ENCODE measurements around the gene SIGLEC8.
"Not testable (repeated sequence)": the region's sequence is repeated elsewhere in the genome, so short reads cannot be mapped to it uniquely, and the experiment has no call there.

Gene SIGLEC8

GRCh38 chr19:51503896-51504295 is 45.6 kb upstream of the SIGLEC8 start:
- no CpG with 5 or more reads among the region's 3 CpGs for WGBS, 2 donors (ENCODE audit: extremely low coverage in 2 of 2, insufficient read length in 2 of 2, insufficient replicate concordance in 1 of 2)
- no peak overlapping the region for H3K4me2 ChIP-seq (ENCODE audit: insufficient read depth, low read length, poor library complexity, severe bottlenecking)
- H3K9me3 ChIP-seq (replicated peaks in 1 of 2; ENCODE audit: control insufficient read depth in 2 of 2, insufficient read depth in 1 of 2, low read depth in 1 of 2, low read length in 2 of 2), result peaks cover 0 to 41% of the 10 kb centered on the region in 2 donors
- no peak overlapping the region for H2BK120ac ChIP-seq (ENCODE audit: low read depth, low read length)
- H3K4me1 ChIP-seq (ENCODE audit: control insufficient read depth in 2 of 2, insufficient read depth in 1 of 2, low read depth in 1 of 2, low read length in 2 of 2), result no peaks in the 10 kb centered on the region
- H3K79me1 ChIP-seq (ENCODE audit: low read depth, low read length), result no peaks in the 10 kb centered on the region
- H3K4ac ChIP-seq (ENCODE audit: low read length), result no peak overlapping the region
- H4K8ac ChIP-seq (ENCODE audit: low read depth, low read length), result no peak overlapping the region
- no peak overlapping the region for H3K27ac ChIP-seq (replicated peaks; ENCODE audit: low read length)
- DNase-seq (ENCODE audit: low spot score), result no peak
- H2BK15ac ChIP-seq (ENCODE audit: low read length), result no peak overlapping the region
- no peak overlapping the region for H4K91ac ChIP-seq (ENCODE audit: low read depth, low read length, poor library complexity)
- H3K9ac ChIP-seq (ENCODE audit: low read depth, low read length, poor library complexity), result no peak overlapping the region
- no peak overlapping the region for H3K4me3 ChIP-seq (ENCODE audit: low read length in 2 of 2)
- no peak overlapping the region for H3K14ac ChIP-seq (ENCODE audit: low read length)
- no peak overlapping the region for H2BK5ac ChIP-seq (ENCODE audit: low read length)
- H3K18ac ChIP-seq (ENCODE audit: low read length), result no peak overlapping the region
- H3K36me3 ChIP-seq (replicated peaks in 1 of 2; ENCODE audit: control insufficient read depth in 2 of 2, insufficient read depth in 2 of 2, low read length in 2 of 2), result no peaks in the 10 kb centered on the region
- H3K23ac ChIP-seq (ENCODE audit: low read depth, low read length, poor library complexity), result no peak overlapping the region
- no peak overlapping the region for H2BK12ac ChIP-seq (ENCODE audit: low read length)
- H3K27me3 ChIP-seq (ENCODE audit: control insufficient read depth in 3 of 3, insufficient read depth in 3 of 3, low read depth in 1 of 3, low read length in 3 of 3), result peaks cover 0 to 18% (median 1%) of the 10 kb centered on the region in 3 experiments
- no peak overlapping the region for H2AFZ ChIP-seq (ENCODE audit: low read length)
- no peak overlapping the region for H2AK5ac ChIP-seq (ENCODE audit: low read depth, low read length)

GRCh38 chr19:51503286-51503817 is 45.1 kb upstream of the SIGLEC8 start:
- H2AFZ ChIP-seq (ENCODE audit: low read length), result no peak overlapping the region
- no peak overlapping the region for H4K91ac ChIP-seq (ENCODE audit: low read depth, low read length, poor library complexity)
- H3K4me2 ChIP-seq (ENCODE audit: insufficient read depth, low read length, poor library complexity, severe bottlenecking), result no peak overlapping the region
- H3K27me3 ChIP-seq (ENCODE audit: control insufficient read depth in 3 of 3, insufficient read depth in 3 of 3, low read depth in 1 of 3, low read length in 3 of 3), result peaks cover 0 to 13% (median 1%) of the 10 kb centered on the region in 3 experiments
- H3K79me1 ChIP-seq (ENCODE audit: low read depth, low read length), result no peaks in the 10 kb centered on the region
- H3K9me3 ChIP-seq (replicated peaks in 1 of 2; ENCODE audit: control insufficient read depth in 2 of 2, insufficient read depth in 1 of 2, low read depth in 1 of 2, low read length in 2 of 2), result peaks cover 0 to 38% of the 10 kb centered on the region in 2 donors
- WGBS, 2 donors (ENCODE audit: extremely low coverage in 2 of 2, insufficient read length in 2 of 2, insufficient replicate concordance in 1 of 2), result no CpG with 5 or more reads among the region's 5 CpGs
- H2BK12ac ChIP-seq (ENCODE audit: low read length), result no peak overlapping the region
- no peak overlapping the region for H4K8ac ChIP-seq (ENCODE audit: low read depth, low read length)
- H3K4me3 ChIP-seq (ENCODE audit: low read length in 2 of 2), result no peak overlapping the region
- no peaks in the 10 kb centered on the region for H3K36me3 ChIP-seq (replicated peaks in 1 of 2; ENCODE audit: control insufficient read depth in 2 of 2, insufficient read depth in 2 of 2, low read length in 2 of 2)
- H2BK5ac ChIP-seq (ENCODE audit: low read length), result no peak overlapping the region
- H3K4me1 ChIP-seq (ENCODE audit: control insufficient read depth in 2 of 2, insufficient read depth in 1 of 2, low read depth in 1 of 2, low read length in 2 of 2), result no peaks in the 10 kb centered on the region
- H2BK120ac ChIP-seq (ENCODE audit: low read depth, low read length), result no peak overlapping the region
- H2BK15ac ChIP-seq (ENCODE audit: low read length), result no peak overlapping the region
- H2AK5ac ChIP-seq (ENCODE audit: low read depth, low read length), result no peak overlapping the region
- no peak overlapping the region for H3K27ac ChIP-seq (replicated peaks; ENCODE audit: low read length)
- H3K4ac ChIP-seq (ENCODE audit: low read length), result no peak overlapping the region
- no peak overlapping the region for H3K9ac ChIP-seq (ENCODE audit: low read depth, low read length, poor library complexity)
- no peak overlapping the region for H3K23ac ChIP-seq (ENCODE audit: low read depth, low read length, poor library complexity)
- no peak overlapping the region for H3K18ac ChIP-seq (ENCODE audit: low read length)
- no peak overlapping the region for H3K14ac ChIP-seq (ENCODE audit: low read length)
- no peak for DNase-seq (ENCODE audit: low spot score)

- H2BK120ac ChIP-seq (ENCODE audit: low read depth, low read length), result no peak within 1 kb of the TSS
- no CpG with 5 or more reads among the region's 12 CpGs for WGBS, 2 donors (ENCODE audit: extremely low coverage in 2 of 2, insufficient read length in 2 of 2, insufficient replicate concordance in 1 of 2)
- no peaks in the 10 kb centered on the region for H3K79me1 ChIP-seq (ENCODE audit: low read depth, low read length)
- H4K91ac ChIP-seq (ENCODE audit: low read depth, low read length, poor library complexity), result no peak within 1 kb of the TSS
- no peak within 1 kb of the TSS for H3K4me2 ChIP-seq (ENCODE audit: insufficient read depth, low read length, poor library complexity, severe bottlenecking)
- H2AK5ac ChIP-seq (ENCODE audit: low read depth, low read length), result no peak within 1 kb of the TSS
- H3K9me3 ChIP-seq (replicated peaks in 1 of 2; ENCODE audit: control insufficient read depth in 2 of 2, insufficient read depth in 1 of 2, low read depth in 1 of 2, low read length in 2 of 2), result peaks cover 0 to 44% of the 10 kb centered on the region in 2 donors
- no peaks in the 10 kb centered on the region for H3K4me1 ChIP-seq (ENCODE audit: control insufficient read depth in 2 of 2, insufficient read depth in 1 of 2, low read depth in 1 of 2, low read length in 2 of 2)
- no peak within 1 kb of the TSS for H3K4ac ChIP-seq (ENCODE audit: low read length)
- H3K36me3 ChIP-seq (replicated peaks in 1 of 2; ENCODE audit: control insufficient read depth in 2 of 2, insufficient read depth in 2 of 2, low read length in 2 of 2), result no peaks in the 10 kb centered on the region
- H3K4me3 ChIP-seq (ENCODE audit: low read length in 2 of 2), result no peak within 1 kb of the TSS
- H3K18ac ChIP-seq (ENCODE audit: low read length), result no peak within 1 kb of the TSS
- H3K27me3 ChIP-seq (ENCODE audit: control insufficient read depth in 3 of 3, insufficient read depth in 3 of 3, low read depth in 1 of 3, low read length in 3 of 3), result peaks cover 0 to 6% (median 1%) of the 10 kb centered on the region in 3 experiments
- no peak within 1 kb of the TSS for H3K14ac ChIP-seq (ENCODE audit: low read length)
- no peak within 1 kb of the TSS for H2BK5ac ChIP-seq (ENCODE audit: low read length)
- no peak within 1 kb of the TSS for H3K23ac ChIP-seq (ENCODE audit: low read depth, low read length, poor library complexity)
- no peak for DNase-seq (ENCODE audit: low spot score)
- H4K8ac ChIP-seq (ENCODE audit: low read depth, low read length), result no peak within 1 kb of the TSS
- no peak within 1 kb of the TSS for H3K27ac ChIP-seq (replicated peaks; ENCODE audit: low read length)
- H2BK15ac ChIP-seq (ENCODE audit: low read length), result no peak within 1 kb of the TSS
- H2BK12ac ChIP-seq (ENCODE audit: low read length), result no peak within 1 kb of the TSS
- no peak within 1 kb of the TSS for H2AFZ ChIP-seq (ENCODE audit: low read length)
- no peak within 1 kb of the TSS for H3K9ac ChIP-seq (ENCODE audit: low read depth, low read length, poor library complexity)
Measured at GRCh38 chr19:51501594-51502263, 43.5 kb upstream of the SIGLEC8 start, which contains the start of gene SIGLEC12. Gene SIGLEC12 (minus strand): TSS chr19:51501800. CDS start chr19:51501733, 67 bp downstream.

GRCh38 chr19:51500931-51501330 is 42.7 kb upstream of the SIGLEC8 start:
- not testable (repeated sequence) for H4K8ac ChIP-seq (ENCODE audit: low read depth, low read length); H2BK120ac ChIP-seq (ENCODE audit: low read depth, low read length); H3K14ac ChIP-seq (ENCODE audit: low read length); H3K27ac ChIP-seq (replicated peaks; ENCODE audit: low read length); H2AK5ac ChIP-seq (ENCODE audit: low read depth, low read length); H2BK5ac ChIP-seq (ENCODE audit: low read length); H3K4ac ChIP-seq (ENCODE audit: low read length); H3K4me3 ChIP-seq (ENCODE audit: low read length in 2 of 2); H3K36me3 ChIP-seq (replicated peaks in 1 of 2; ENCODE audit: control insufficient read depth in 2 of 2, insufficient read depth in 2 of 2, low read length in 2 of 2); H3K9ac ChIP-seq (ENCODE audit: low read depth, low read length, poor library complexity); H2BK15ac ChIP-seq (ENCODE audit: low read length); H2BK12ac ChIP-seq (ENCODE audit: low read length); H3K18ac ChIP-seq (ENCODE audit: low read length); H3K4me2 ChIP-seq (ENCODE audit: insufficient read depth, low read length, poor library complexity, severe bottlenecking); H3K79me1 ChIP-seq (ENCODE audit: low read depth, low read length); H4K91ac ChIP-seq (ENCODE audit: low read depth, low read length, poor library complexity); H2AFZ ChIP-seq (ENCODE audit: low read length); H3K27me3 ChIP-seq (ENCODE audit: control insufficient read depth in 3 of 3, insufficient read depth in 3 of 3, low read depth in 1 of 3, low read length in 3 of 3); H3K4me1 ChIP-seq (ENCODE audit: control insufficient read depth in 2 of 2, insufficient read depth in 1 of 2, low read depth in 1 of 2, low read length in 2 of 2); H3K23ac ChIP-seq (ENCODE audit: low read depth, low read length, poor library complexity); DNase-seq (ENCODE audit: low spot score)
- no CpG with 5 or more reads among the region's 8 CpGs for WGBS, 2 donors (ENCODE audit: extremely low coverage in 2 of 2, insufficient read length in 2 of 2, insufficient replicate concordance in 1 of 2)
- peaks cover 0 to 46% of the 10 kb centered on the region in 2 donors for H3K9me3 ChIP-seq (replicated peaks in 1 of 2; ENCODE audit: control insufficient read depth in 2 of 2, insufficient read depth in 1 of 2, low read depth in 1 of 2, low read length in 2 of 2)
